Panc1 (cell line): Measurements from ENCODE around the gene RASIP1.

ENCODE experiments used
- CTCF ChIP-seq: fragments of 450-650 bp; IDR thresholded peaks from 2 replicates; pipeline ENCODE4 v1.5.1; 2017; ENCODE audit warnings: mild to moderate bottlenecking
- POLR2AphosphoS5 ChIP-seq: IDR thresholded peaks from 2 replicates; pipeline ENCODE4 v1.6.1; 2012; ENCODE audit warnings: mild to moderate bottlenecking, low read depth, low read length, moderate library complexity
- TCF7L2 ChIP-seq: IDR thresholded peaks from 2 replicates; pipeline ENCODE4 v1.6.1; 2011; ENCODE audit warnings: mild to moderate bottlenecking, low read depth, low read length, inconsistent platforms

- TF ChIP-seq CTCF: no peak
- no peak for TF ChIP-seq TCF7L2
- no peak for TF ChIP-seq POLR2AphosphoS5
Measured at GRCh38 chr19:48770734-48771472, 30.5 kb upstream of the RASIP1 start.
